IPS-11a (cell line): ENCODE data around the gene PHOSPHO2.

ENCODE experiments used
- H3K4me3 ChIP-seq: one replicate; pipeline ENCODE4 v1.5.1; 2013; ENCODE audit warnings: low read depth, low read length, control low read depth

PHOSPHO2 gene

GRCh38 chr2:169715379-169716237, 21.3 kb downstream of the PHOSPHO2 start:
- no peak overlapping the region for H3K4me3 ChIP-seq

DNA sequence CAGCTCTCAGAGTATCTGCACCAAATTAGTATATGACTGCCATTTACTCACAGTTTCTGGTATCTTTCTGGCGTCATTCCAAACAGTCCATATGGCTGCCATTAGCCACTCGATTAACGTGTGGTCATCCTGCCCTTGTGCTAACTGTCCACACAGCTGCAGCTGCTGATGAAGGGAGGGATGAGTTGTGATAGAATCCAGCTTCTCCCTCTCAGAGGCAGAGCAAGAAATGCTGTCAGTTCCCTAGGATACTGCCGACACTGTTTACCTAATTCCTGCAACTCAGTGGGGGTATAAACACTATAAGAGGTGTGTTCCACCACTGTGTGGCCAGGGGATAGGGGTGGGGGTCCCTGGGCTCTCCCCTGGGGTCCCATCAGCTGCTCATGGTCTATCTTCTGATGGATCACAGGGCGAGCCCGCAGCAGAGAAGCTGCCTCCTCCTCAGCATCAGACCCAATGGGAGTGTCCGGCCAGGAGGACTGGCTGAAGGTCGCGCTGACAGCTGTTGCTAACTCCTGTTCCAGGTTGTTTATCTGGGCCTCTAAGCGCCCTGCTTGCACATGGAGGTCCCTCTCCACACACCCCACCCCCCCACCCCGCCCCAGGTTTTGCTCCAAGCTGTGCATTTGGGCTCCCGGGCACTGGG, 22.1 kb downstream of the PHOSPHO2 start:
- H3K4me3 ChIP-seq: no peak overlapping the region

DNA sequence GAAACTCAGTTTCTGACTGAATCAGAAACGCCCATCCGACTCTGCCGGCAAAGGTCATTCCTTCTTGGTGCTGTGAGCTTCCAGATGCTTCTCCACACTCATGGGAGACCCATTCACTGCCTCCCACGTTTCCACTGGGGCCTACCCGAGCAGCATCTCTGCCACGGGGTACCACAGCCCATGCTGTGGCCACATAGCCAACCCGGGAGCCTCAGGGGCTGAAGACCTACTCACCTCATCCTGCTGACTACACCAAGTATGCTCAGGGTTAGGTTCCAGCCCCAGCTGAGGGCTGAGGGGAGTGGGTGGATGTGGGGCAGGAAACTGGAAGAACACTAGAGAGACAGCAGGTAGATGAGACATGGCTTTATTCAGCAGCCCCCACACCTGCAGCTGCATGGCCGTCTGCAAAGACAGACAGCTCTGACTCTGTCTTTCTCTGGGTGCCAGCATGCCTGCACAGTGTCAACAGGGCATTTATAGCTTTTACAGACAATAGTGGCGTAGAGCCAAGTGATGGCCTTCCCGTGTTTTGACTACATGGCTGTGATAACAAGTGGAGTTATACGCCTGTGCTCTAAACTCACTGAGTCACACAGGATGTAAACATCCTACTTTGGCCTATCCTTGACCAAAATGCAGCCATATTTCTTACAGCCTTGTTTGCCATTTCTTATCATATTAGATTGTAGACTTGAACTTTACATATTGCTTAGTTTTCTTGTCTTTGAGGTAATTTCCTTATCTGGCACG, 22.8 kb downstream of the PHOSPHO2 start:
- no peak overlapping the region for H3K4me3 ChIP-seq

DNA sequence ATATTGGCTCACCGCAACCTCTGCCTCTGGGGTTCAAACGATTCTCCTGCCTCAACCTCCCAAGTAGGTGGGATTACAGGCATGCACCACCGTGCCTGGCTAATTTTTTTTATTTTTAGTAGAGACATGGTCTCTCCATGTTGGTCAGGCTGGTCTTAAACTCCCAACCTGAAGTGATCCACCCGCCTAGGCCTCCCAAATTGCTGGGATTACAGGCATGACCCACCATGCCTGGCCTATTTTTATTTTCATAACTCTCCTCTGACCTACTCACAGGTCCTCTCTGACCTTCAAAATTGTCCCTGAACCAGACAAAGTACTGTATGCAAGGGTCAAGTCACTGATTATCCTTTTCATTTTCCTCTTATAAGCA, 23.4 kb downstream of the PHOSPHO2 start:
- no peak overlapping the region for H3K4me3 ChIP-seq

DNA sequence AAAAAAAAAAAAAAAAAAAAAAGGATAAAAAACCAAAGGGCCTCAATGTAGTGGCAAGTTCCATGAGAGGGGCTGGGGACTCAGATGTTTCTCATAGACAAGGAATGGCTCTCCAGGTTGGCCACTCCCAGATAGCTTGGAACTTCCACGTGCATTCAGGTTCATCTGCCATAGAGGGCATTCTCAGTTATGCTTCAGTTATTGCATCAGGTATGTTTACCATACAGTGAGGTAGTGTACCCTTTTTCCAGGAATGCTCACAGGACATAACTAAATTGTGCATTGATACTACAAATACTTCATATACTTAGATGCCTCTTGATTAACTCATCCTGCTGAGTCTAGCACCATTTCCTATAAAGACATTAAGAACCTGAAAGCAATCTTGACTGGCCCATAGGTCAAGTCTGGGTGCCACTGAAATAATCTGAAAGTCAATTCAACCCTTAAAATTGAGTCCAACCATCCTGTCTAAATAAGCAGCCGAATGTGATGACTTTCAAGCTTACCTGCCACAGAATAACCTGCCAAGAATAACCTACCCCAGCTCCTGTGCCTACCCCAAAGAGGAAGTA, 24.7 kb downstream of the PHOSPHO2 start:
- no peak overlapping the region for H3K4me3 ChIP-seq

DNA sequence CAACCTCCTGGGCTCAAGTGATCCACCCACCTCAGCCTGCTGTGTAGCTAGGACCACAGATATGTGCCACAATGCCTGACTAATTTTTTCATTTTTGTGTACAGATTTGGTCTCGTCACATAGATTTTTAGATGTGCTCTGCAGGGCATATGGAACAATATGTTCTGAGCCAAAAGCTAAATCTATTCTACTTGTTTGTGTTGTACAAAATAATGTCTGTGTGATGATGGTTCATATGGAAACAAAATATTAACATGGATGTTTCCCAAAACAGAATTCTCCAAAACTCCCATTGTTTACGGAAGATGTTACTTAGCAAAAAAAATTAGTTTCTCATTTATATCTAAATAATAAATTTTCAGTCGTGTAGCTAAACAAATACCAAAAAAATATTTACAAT, 26.7 kb downstream of the PHOSPHO2 start:
- no peak overlapping the region for H3K4me3 ChIP-seq

DNA sequence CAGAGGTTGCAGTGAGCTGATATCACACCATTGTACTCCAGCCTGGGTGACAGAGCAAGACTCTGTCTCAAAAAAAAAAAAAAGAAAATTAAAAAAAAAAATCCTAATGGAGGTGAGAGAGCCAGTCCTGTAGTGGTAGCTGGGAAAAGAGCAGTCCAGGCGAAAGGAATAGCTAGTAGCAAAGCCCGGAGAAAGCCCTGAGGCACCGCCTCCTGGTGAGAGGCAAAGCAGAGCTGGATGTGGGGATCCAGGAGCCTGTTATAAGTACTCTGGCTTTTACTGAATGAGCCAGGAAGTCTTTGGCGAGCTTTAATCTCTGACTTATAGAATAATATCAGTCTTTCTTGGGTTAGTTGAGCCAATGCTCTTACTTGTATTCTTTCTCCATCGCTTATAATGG, 32.8 kb downstream of the PHOSPHO2 start:
- H3K4me3 ChIP-seq: no peak overlapping the region

- H3K4me3 ChIP-seq: no peak overlapping the region
Measured at GRCh38 chr2:169729274-169729605, 35.0 kb downstream of the PHOSPHO2 start.

GRCh38 chr2:169732075-169732474, 37.8 kb downstream of the PHOSPHO2 start:
- H3K4me3 ChIP-seq: no peak overlapping the region

DNA sequence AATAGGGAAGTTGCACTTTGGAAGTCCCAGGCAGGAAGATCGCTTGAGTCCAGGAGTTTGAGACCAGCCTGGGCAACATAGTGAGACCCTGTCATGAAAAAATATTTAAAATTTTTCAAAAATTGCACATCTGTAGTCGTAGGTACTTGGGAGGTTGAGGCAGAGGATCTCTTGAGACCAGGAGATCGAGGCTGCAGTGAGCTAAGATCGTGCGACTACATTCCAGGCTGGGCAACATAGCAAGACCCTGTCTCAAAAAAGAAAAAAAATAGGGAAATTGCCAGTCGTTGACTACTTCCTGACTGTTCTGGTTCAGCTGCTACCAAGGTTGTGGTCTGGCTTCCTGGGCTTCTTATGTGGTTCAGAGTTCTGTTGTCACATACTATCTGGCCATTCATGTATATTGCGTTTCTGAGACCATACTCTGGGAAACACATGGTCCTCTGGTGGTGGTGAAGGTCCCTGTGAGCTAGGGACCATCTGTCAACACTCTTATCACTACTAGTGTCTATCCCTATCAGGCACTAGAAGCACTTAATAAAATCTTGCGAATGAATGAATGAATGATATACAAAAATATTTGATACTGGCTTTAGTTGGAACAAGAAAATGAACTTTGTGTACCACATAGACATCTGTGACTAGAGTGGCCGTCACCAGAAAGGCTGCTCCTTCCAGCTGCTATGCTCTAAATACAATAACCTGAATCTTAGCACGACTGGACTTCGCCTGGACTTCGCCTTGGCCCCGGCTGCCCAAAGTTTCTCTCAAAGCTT, 38.5 kb downstream of the PHOSPHO2 start:
- peak overlapping the region; percentile 82 for H3K4me3 ChIP-seq

- peak overlapping the region; percentile 82 for H3K4me3 ChIP-seq
Measured at GRCh38 chr2:169734169-169734847, 40.0 kb downstream of the PHOSPHO2 start.

- H3K4me3 ChIP-seq: no peak overlapping the region
Measured at GRCh38 chr2:169735623-169736022, 41.4 kb downstream of the PHOSPHO2 start.

DNA sequence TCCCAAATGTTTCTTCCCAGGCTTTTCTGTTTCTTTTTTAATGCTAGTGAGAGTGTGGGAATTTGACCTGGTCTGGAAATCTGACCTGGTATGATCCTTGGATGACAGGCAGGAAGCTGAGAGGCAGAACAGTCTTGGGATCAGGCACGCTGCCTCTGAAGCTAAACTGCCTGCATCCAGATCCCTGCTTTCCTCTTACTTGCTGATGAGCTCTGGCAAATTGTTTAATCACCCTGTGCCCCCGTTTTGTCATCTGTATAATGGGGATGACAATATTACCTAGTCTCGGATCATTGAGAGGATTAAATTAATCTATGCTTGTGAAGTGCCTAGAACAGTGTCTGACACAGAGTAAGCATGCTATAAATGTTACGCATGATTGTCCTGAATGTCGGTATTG, 42.6 kb downstream of the PHOSPHO2 start:
- H3K4me3 ChIP-seq: no peak overlapping the region

- H3K4me3 ChIP-seq: no peak overlapping the region
Measured at GRCh38 chr2:169738566-169739229, 44.4 kb downstream of the PHOSPHO2 start.

GRCh38 chr2:169739351-169739750, 45.1 kb downstream of the PHOSPHO2 start:
- no peak overlapping the region for H3K4me3 ChIP-seq

DNA sequence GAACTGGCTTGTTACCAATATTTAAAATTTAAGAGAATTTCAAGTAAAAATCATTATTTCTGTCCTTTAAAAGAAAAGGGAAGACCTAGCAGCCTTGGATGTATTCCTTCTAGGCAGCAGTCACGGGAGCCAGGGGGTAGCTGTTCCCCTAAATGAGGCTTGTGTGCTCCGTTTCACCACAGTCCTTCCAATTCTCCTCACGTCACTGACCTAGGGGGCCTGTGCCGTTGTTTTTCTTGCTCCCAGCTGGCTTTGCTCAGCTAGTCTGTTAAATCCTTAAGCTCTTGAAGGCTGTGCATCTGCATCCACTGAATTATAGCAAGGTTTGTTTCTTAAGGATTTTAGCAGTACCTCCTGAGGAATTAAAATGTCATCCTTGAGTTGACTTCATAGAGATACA, 49.3 kb downstream of the PHOSPHO2 start:
- H3K4me3 ChIP-seq: no peak overlapping the region

- no peak overlapping the region for H3K4me3 ChIP-seq
Measured at GRCh38 chr2:169746240-169746639, 52.0 kb downstream of the PHOSPHO2 start.

GRCh38 chr2:169748319-169748718, 54.0 kb downstream of the PHOSPHO2 start:
- no peak overlapping the region for H3K4me3 ChIP-seq
